ENCODE results near the gene KRTAP2-1.
"Not testable (repeated sequence)": the region's sequence is repeated elsewhere in the genome, so short reads cannot be mapped to it uniquely, and the experiment has no call there.

KRTAP2-1 gene

DNA sequence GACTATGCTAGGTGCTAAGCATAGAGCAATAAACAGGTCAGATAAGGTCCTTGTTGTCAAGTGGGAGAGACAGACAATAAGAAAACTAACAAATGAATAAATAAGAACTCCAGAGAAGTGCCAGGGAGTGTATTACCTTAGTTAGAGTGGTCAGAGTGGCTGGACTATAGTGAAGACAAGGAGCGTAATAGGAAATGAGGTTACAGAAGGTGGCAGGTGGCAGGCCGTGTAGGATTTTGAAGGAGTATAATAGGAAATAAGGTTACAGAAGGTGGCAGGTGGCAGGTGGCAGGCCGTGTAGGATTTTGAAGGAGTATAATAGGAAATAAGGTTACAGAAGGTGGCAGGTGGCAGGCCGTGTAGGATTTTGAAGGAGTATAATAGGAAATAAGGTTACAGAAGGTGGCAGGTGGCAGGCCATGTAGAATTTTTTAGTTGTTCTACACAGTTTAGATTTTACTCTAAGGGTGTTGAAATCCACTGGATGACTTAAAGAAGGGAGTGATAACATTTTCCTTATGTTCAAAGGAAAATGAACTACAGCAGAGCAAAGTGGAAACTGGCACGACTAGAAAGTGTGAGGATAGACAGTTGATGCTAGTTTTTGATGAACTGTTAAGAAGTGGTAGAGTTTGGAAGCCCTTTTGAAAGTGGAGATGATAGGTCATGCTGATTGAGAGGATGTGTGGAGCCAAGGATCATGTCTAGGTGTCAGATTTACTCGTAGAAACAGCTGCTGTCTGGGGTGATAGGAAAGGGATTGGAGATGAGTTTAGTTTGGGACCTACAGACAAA lies 34.6 kb downstream of the KRTAP2-1 start:
- DNase-seq (ENCODE audit: low read depth), result no peak

DNA sequence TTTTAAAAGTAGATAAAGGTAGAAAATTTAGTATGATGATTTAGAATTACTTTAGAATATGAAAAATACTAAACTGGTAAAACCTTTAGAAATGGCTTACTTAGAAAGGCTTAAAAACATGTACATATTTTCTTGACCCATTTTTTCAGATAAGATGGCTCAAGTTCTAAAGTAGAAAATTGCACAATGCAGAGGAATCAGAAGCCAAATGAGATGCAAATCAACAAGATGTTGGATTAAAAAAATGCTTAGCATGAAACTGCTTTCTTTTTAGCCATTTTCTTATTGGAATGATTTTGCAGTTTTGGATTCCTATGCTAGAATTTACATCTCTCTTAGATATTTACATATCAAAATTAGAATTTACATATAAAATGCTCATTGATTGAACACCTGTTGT lies 36.7 kb downstream of the KRTAP2-1 start:
- no peak for DNase-seq (ENCODE audit: low read depth)

DNA sequence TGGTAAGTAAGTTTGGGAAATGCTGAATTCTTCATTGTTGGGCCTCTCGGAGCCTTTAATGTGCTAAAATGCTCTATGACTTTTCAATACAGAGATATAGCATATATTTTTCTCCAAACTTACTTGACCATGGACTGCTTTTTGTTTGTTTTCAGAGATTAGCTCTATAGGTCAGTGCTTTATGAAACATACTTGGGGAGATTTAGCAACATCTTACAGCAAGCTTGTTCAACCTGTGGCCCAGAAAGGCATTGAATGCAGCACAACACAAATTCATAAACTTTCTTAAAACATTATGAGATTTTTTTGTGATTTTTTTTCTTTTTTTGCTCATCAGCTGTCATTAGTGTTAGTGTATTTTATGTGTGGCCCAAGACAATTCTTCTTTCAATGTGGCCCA lies 37.2 kb downstream of the KRTAP2-1 start:
- DNase-seq (ENCODE audit: low read depth), result no peak

DNA sequence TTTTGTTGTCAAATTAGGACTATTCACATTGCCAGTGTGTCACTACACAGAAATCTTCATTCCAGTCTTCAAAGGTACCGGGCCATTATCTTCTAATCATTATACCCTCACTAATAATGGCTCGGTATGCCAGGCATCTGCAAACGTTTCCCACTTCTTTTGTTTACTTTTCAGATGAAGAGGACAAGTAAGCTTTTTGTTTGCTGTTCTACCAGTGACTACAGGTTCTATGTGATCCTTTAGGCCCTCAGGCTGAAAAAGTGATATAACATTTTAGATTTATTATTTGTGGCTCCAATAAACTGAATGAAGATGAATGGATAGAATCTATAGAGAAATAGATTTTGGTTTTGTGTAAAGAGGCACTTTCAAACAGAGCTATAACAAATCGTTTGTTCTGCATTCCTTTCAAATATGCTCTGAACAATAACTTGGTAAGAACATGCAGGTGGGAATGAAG lies 37.8 kb downstream of the KRTAP2-1 start:
- no peak for DNase-seq (ENCODE audit: low read depth)

DNA sequence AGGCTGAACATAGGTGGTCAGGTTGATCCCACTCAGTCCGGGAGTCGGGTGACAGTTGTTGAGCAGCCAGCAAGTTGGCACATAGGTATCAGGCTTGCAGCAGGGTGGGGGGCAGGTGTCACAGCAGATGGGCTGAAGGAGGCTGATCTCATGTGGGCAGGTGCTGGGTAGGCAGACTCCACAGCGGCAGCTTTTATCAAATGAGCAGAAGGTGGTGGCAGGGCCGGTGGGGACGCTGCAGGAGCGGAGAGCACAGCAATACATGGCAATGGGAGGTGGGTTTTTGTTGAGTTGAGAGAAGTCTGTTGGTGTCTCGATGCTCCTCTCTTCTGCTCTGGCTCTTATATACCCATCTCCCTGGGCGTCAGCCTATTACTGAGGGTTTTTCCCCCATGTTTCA lies 38.3 kb downstream of the KRTAP2-1 start, which contains the start of gene KRTAP3-1:
TSS of gene KRTAP3-1 (minus strand) at position 318 of the 400 bp plus-strand sequence. CDS start at position 264, 54 bp downstream.
- no peak for DNase-seq (ENCODE audit: low read depth)

DNA sequence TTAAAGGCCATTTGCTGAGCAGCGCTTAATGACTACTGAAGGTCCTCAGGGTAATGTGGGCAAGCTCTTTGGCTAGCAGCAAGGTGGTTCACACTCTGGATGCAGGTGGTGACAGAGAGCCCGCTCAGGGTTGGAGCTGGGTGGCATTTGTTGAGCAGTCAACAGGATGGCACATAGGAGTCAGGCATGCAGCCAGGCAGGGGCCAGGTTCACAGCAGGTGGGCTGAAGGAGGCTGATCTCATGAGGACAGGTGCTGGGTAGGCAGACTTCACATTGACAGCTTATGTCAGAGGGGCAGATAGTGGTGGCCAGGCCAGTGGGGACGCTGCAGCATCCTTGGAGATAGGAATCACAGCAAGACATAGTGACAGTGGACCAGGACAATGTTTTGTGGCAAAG lies 42.7 kb downstream of the KRTAP2-1 start:
- DNase-seq (ENCODE audit: low read depth), result no peak

DNA sequence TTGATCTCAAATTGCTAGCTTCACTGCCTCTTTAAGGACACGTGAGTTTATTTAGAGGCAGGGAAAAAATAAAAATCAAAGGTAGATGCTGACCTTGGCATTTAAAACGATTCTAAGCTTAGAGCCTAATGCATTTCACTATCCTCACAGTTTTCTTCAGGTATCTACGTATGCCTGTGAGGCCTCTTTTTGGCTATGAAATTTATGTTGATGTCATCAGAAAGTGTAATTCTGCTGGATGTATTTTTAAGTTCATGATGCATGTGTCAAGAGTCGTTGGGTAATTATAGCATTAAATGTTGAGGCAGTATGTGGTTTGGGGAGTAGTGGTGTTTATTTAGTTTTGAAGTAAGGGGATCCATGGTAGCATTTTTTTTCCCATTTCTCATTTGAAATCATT lies 43.2 kb downstream of the KRTAP2-1 start:
- no peak for DNase-seq (ENCODE audit: low read depth)

DNA sequence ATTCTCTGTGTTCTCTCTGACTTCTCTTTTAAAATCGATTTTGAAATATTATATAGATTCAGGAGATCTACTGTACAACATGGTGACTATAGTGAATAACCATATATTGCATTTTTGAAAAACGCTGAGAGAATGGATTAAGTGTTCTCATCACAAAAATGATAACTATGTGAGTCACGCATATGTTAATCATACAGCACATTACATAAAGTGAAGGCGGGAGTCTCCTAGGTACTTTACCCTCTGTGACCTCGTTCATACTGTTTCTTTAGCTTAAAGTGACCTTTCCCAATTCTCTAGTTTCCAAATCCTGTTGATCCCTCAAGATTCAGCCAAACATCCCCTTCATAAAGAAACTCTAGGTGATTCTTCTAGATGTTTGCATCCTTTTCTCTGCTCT lies 44.3 kb downstream of the KRTAP2-1 start:
- DNase-seq (ENCODE audit: low read depth), result no peak

DNA sequence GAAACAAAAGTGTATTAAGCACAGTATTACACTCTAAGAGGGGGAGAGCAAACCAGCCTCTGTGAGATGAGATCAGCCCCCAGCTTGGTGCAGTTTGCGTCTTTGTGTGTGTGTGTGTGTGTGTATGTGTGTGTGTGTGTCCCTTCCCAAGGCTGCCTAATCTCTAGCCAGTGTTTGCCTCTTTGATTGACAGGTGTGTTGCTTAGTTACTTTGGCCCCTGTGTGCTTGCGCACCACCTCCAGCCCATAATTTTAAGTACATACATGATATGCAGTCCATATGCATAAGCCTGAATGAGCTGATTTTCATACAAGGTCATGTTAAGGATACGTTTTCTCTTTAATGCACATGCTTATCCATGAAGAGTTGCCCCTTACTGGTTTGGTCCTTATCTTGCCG lies 45.3 kb downstream of the KRTAP2-1 start:
- no peak for DNase-seq (ENCODE audit: low read depth)

DNA sequence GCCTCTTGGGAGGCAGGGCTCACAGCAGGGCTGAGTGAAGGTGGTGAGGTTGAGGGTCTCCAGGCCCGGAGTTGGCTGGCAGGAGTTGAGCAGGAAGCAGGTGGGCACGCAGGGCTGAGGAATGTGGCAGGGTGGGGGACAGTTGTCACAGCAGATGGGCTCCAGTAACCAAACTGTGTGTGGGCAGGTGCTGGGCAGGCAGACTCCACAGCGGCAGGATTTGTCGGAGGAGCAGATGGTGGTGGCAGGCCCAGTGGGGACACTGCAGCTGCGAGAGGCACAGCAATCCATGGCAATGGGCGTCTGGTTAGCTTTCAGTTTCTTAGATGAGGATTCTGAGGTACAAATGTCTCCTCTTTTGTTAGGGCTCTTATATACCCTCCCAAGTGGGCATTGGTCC lies 47.6 kb downstream of the KRTAP2-1 start, which contains the start of gene KRTAP3-2:
TSS of gene KRTAP3-2 (minus strand) at position 344 of the 400 bp plus-strand sequence. CDS start at position 291, 53 bp downstream.
- DNase-seq (ENCODE audit: low read depth), result not testable (repeated sequence)

DNA sequence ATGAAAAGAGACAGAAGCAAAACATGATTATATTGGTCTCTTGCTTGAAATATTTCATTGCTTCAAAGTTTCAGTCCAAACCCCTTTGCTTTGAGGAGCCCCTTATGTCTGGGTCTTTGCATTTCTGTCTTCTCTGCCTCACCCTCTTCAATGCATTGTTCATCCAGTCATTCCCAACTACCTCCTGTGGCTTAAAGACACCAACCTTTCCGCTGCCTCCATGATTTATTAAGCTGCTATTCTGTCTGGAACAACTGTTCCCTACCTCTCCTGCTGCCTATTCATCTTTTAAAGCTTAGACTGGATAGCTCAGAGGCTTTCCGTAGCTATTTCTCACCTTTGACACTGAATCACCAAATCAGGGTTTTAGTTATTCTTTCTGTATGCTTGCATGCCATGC lies 49.8 kb downstream of the KRTAP2-1 start:
- DNase-seq (ENCODE audit: low read depth), result no peak

DNA sequence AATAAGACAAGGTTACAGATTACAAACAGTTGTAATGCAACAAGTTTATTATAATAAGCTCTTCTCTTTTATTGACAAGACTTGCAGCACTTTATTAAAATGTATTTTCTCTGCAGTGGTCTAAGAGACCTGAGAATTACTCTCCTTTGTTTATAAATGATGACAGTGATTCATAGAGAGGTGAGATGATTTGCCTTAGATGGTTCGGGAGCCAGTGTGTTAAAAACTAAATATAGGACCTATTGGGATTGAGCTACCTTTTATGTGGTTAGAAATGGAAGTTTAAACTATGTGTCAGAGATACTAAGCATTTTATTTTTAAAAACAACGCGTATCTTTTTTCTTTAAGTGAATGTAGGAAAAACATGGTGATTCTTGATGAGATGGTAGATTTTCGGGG lies 50.3 kb downstream of the KRTAP2-1 start:
- DNase-seq (ENCODE audit: low read depth), result no peak
